H1 (cell line): ENCODE data around the gene NEU4. TPM values are rescaled to one million over a fixed set of nuclear protein-coding genes. Genes with fewer than 3 reads are reported as not detected.

Experiments used
- CTCF ChIA-PET: fragments of 300-600 bp; sonication (Branson Sonifier 250); formaldehyde crosslinking; loops from one replicate; lab custom pipeline; 2021; ENCODE audit not compliant: partially characterized antibody; lab: Charles Lee
- POLR2A ChIA-PET: fragments of 300-600 bp; sonication (Branson Sonifier 250); formaldehyde crosslinking; loops from one replicate; lab custom pipeline; 2021; ENCODE audit warnings: inconsistent platforms; ENCODE audit not compliant: partially characterized antibody; lab: Charles Lee
- DNase-seq, 2 experiments: peaks; one replicate each; pipeline versions ENCODE4 v3.0.0 to v3.0.0-alpha.2; 2010 to 2022; ENCODE audit warnings: low spot score in 2 of 2, low read depth in 1 of 2, mixed read lengths in 1 of 2
- FAIRE-seq: peaks from 2 replicates; lab custom pipeline; 2011; peaks lifted over from hg19 to GRCh38; lab: Jason Lieb, UNC
- H2AFZ ChIP-seq: 2 replicates; pipeline ENCODE4 v1.8.1; 2012; ENCODE audit warnings: low read length, inconsistent platforms
- H2AK5ac ChIP-seq: 2 replicates; pipeline ENCODE4 v1.6.1; 2013; ENCODE audit warnings: low read depth, low read length
- H2BK120ac ChIP-seq: replicated peaks from 2 replicates; pipeline ENCODE3; 2013; ENCODE audit warnings: low read depth, low read length, inconsistent platforms
- H2BK12ac ChIP-seq: 2 replicates; pipeline ENCODE4 v1.6.1; 2013; ENCODE audit warnings: low read depth, low read length
- H2BK15ac ChIP-seq: 2 replicates; pipeline ENCODE4 v1.6.1; 2013; ENCODE audit warnings: low read length
- H2BK20ac ChIP-seq: 2 replicates; pipeline ENCODE4 v1.6.1; 2013; ENCODE audit warnings: low read length
- H2BK5ac ChIP-seq: 2 replicates; pipeline ENCODE4 v1.6.1; 2013; ENCODE audit warnings: low read depth, low read length
- H3K14ac ChIP-seq: 2 replicates; pipeline ENCODE4 v1.6.1; 2013; ENCODE audit warnings: inconsistent platforms; ENCODE audit not compliant: insufficient read length
- H3K18ac ChIP-seq: 2 replicates; pipeline ENCODE4 v1.6.1; 2013; ENCODE audit warnings: low read length; ENCODE audit errors: extremely low read depth
- H3K23ac ChIP-seq: 2 replicates; pipeline ENCODE4 v1.6.1; 2013; ENCODE audit warnings: inconsistent platforms; ENCODE audit not compliant: insufficient read length
- H3K23me2 ChIP-seq: 2 replicates; pipeline ENCODE4 v1.6.1; 2013; ENCODE audit warnings: low read depth, low read length
- H3K27ac ChIP-seq: 2 replicates; pipeline ENCODE4 v1.6.1; 2011; ENCODE audit warnings: low read depth, low read length, inconsistent platforms
- H3K27me3 ChIP-seq, 4 experiments: replicated peaks in 1 of 4; 1 replicate in 1 of 4; 2 replicates in 3 of 4; pipeline versions ENCODE4 v1.6.1 to v1.8.1; 2011 to 2013; ENCODE audit warnings: low read length in 3 of 4, mild to moderate bottlenecking in 3 of 4, inconsistent platforms in 2 of 4, mixed read lengths in 2 of 4, moderate library complexity in 1 of 4; ENCODE audit not compliant: control insufficient read depth in 3 of 4, insufficient read depth in 3 of 4; ENCODE audit errors: extremely low read depth in 1 of 4
- H3K36me3 ChIP-seq, 4 experiments: 2 replicates each; pipeline versions ENCODE4 v1.6.1 to v1.8.1; 2011 to 2013; ENCODE audit warnings: mild to moderate bottlenecking in 4 of 4, low read length in 3 of 4, moderate library complexity in 2 of 4, control low read depth in 1 of 4, inconsistent platforms in 1 of 4; ENCODE audit not compliant: insufficient read depth in 4 of 4, control insufficient read depth in 2 of 4
- H3K4ac ChIP-seq: replicated peaks from 2 replicates; pipeline ENCODE3; 2013; ENCODE audit warnings: low read length, low read depth, mixed read lengths, inconsistent platforms; ENCODE audit not compliant: insufficient read length
- H3K4me1 ChIP-seq, 4 experiments: replicated peaks in 1 of 4; 1 replicate in 1 of 4; 2 replicates in 3 of 4; pipeline versions ENCODE4 v1.6.1 to v1.8.1; 2011 to 2013; ENCODE audit warnings: low read length in 3 of 4, inconsistent platforms in 2 of 4, mixed read lengths in 1 of 4; ENCODE audit not compliant: insufficient read depth in 4 of 4, control insufficient read depth in 3 of 4
- H3K4me2 ChIP-seq, 2 experiments: 2 replicates each; pipeline versions ENCODE4 v1.6.1 to v1.8.1; 2011 to 2013; ENCODE audit warnings: low read depth in 2 of 2, low read length in 2 of 2, control low read depth in 1 of 2, inconsistent platforms in 1 of 2, mild to moderate bottlenecking in 1 of 2; ENCODE audit not compliant: insufficient read depth in 1 of 2
- H3K4me3 ChIP-seq, 4 experiments: fragments of 200-600, 300-600 bp in 1 of 4; sonication (generic), shearing (Covaris generic), sonication (Bioruptor Twin) in 1 of 4; 2 replicates each; pipeline versions ENCODE4 v1.5.1 to v1.8.1; 2011 to 2016; ENCODE audit warnings: low read length in 4 of 4, low read depth in 3 of 4, control low read depth in 2 of 4, inconsistent platforms in 2 of 4, mild to moderate bottlenecking in 2 of 4, mixed read lengths in 1 of 4, moderate library complexity in 1 of 4; ENCODE audit not compliant: insufficient read depth in 2 of 4; ENCODE audit errors: extremely low read depth in 1 of 4
- H3K56ac ChIP-seq: replicated peaks from 2 replicates; pipeline ENCODE3; 2013; ENCODE audit warnings: low read depth, mild to moderate bottlenecking, mixed read lengths, low read length, inconsistent platforms; ENCODE audit not compliant: insufficient read length
- H3K79me1 ChIP-seq: 2 replicates; pipeline ENCODE4 v1.6.1; 2013; ENCODE audit warnings: low read depth, low read length, control low read depth
- H3K79me2 ChIP-seq, 2 experiments: 2 replicates each; pipeline versions ENCODE4 v1.6.1 to v1.8.1; 2012 to 2013; ENCODE audit warnings: low read length in 2 of 2, mild to moderate bottlenecking in 2 of 2, inconsistent platforms in 1 of 2; ENCODE audit not compliant: insufficient read depth in 2 of 2, control insufficient read depth in 1 of 2
- H3K9ac ChIP-seq, 4 experiments: replicated peaks in 1 of 4; 1 replicate in 1 of 4; 2 replicates in 3 of 4; pipeline versions ENCODE4 v1.6.1 to v1.8.1; 2011 to 2013; ENCODE audit warnings: low read depth in 3 of 4, low read length in 3 of 4, control low read depth in 2 of 4, mild to moderate bottlenecking in 2 of 4, moderate library complexity in 2 of 4, inconsistent platforms in 1 of 4; ENCODE audit errors: extremely low read depth in 1 of 4
- H3K9me3 ChIP-seq, 2 experiments: 2 replicates each; pipeline versions ENCODE4 v1.6.1 to v1.8.1; 2012 to 2013; ENCODE audit warnings: mild to moderate bottlenecking in 2 of 2, moderate library complexity in 2 of 2, control low read depth in 1 of 2, inconsistent platforms in 1 of 2, low read depth in 1 of 2, low read length in 1 of 2, mixed read lengths in 1 of 2; ENCODE audit not compliant: insufficient read depth in 2 of 2
- H4K20me1 ChIP-seq, 2 experiments: replicated peaks in 1 of 2; 2 replicates each; pipeline versions ENCODE3 to v1.8.1; 2011 to 2013; ENCODE audit warnings: inconsistent platforms in 2 of 2, low read length in 2 of 2, mild to moderate bottlenecking in 1 of 2; ENCODE audit not compliant: insufficient read depth in 2 of 2, control insufficient read depth in 1 of 2
- H4K5ac ChIP-seq: 2 replicates; pipeline ENCODE4 v1.6.1; 2013; ENCODE audit warnings: low read length, low read depth, mixed read lengths, inconsistent platforms; ENCODE audit not compliant: insufficient read length
- H4K8ac ChIP-seq: 2 replicates; pipeline ENCODE4 v1.8.0; 2013; ENCODE audit warnings: mild to moderate bottlenecking, moderate library complexity, low read length, inconsistent platforms; ENCODE audit not compliant: insufficient read depth; ENCODE audit errors: extremely low read depth
- H4K91ac ChIP-seq: replicated peaks from 2 replicates; pipeline ENCODE3; 2013; ENCODE audit warnings: low read length, mixed read lengths, inconsistent platforms; ENCODE audit not compliant: insufficient read length
- BCL11A ChIP-seq, 2 experiments: IDR thresholded peaks; one replicate each; pipeline ENCODE4 v1.6.1; 2011; ENCODE audit warnings: low read depth in 2 of 2, low read length in 2 of 2, mild to moderate bottlenecking in 2 of 2
- CBX5 ChIP-seq: fragments of 300-800, 300-1000 bp; sonication (generic); IDR thresholded peaks from 2 replicates; pipeline ENCODE4 v1.7.1; 2016; ENCODE audit warnings: antibody characterized with exemption, low read length, low read depth
- CREB1 ChIP-seq: IDR thresholded peaks from 2 replicates; pipeline ENCODE4 v1.6.1; 2012; ENCODE audit warnings: inconsistent platforms
- SIRT6 ChIP-seq: IDR thresholded peaks from one replicate; pipeline ENCODE4 v1.7.1; 2012; ENCODE audit warnings: low read length, inconsistent platforms
- SP1 ChIP-seq: IDR thresholded peaks from 2 replicates; pipeline ENCODE4 v1.6.1; 2011; ENCODE audit warnings: low read depth, low read length
- SP4 ChIP-seq: IDR thresholded peaks from 2 replicates; pipeline ENCODE4 v1.6.1; 2012; ENCODE audit warnings: low read length, inconsistent platforms
- SRF ChIP-seq: IDR thresholded peaks from 2 replicates; pipeline ENCODE4 v1.6.1; 2011; ENCODE audit warnings: mild to moderate bottlenecking, low read depth, low read length, moderate library complexity
- WGBS, 2 experiments: shearing (Covaris generic) in 1 of 2; methylation state at CpG; one replicate each; pipeline versions ENCODE4 v1.1.6 to v1.1.7; 2013 to 2015; ENCODE audit warnings: low lambda C conversion rate in 2 of 2, mixed read lengths in 2 of 2, inconsistent platforms in 1 of 2, low coverage in 1 of 2, missing lambda C conversion rate in 1 of 2; ENCODE audit not compliant: insufficient replicate concordance in 2 of 2, insufficient coverage in 1 of 2, insufficient read length in 1 of 2; ENCODE audit errors: extremely low coverage in 1 of 2, missing lambda C conversion rate in 1 of 2; 5-methylcytosine and 5-hydroxymethylcytosine counted together
- polyA plus RNA-seq, 7 experiments: library from polyadenylated mRNA; depleted of rRNA in 3 of 7; stranded (reverse) in 5 of 7; unstranded in 2 of 7; fragments of >200 nt in 5 of 7; fragments of 200-250 nt in 2 of 7; gene quantifications; 1 replicate in 5 of 7; 2 replicates in 1 of 7; 4 replicates in 1 of 7; pipeline versions ENCODE4 v1.2.1 to v1.2.3, GENCODE V29; 2011 to 2013; ENCODE audit warnings: missing spikeins in 2 of 7, mixed read lengths in 2 of 7
- total RNA-seq: library from RNA; stranded (reverse); fragmentation: NEBNext Ultra II Directional; extraction: Animal tissue kit (Norgen Biotek cat#: 25700); gene quantifications from 2 replicates; pipeline ENCODE4 v1.2.1, GENCODE V29; 2021

The NEU4 gene
- total and polyA plus RNA-seq, 2 of the 8 experiments (the other 6 are each of a cell fraction or from before 2014, with no cell fraction given) = 0.32 to 0.50 TPM

DNA sequence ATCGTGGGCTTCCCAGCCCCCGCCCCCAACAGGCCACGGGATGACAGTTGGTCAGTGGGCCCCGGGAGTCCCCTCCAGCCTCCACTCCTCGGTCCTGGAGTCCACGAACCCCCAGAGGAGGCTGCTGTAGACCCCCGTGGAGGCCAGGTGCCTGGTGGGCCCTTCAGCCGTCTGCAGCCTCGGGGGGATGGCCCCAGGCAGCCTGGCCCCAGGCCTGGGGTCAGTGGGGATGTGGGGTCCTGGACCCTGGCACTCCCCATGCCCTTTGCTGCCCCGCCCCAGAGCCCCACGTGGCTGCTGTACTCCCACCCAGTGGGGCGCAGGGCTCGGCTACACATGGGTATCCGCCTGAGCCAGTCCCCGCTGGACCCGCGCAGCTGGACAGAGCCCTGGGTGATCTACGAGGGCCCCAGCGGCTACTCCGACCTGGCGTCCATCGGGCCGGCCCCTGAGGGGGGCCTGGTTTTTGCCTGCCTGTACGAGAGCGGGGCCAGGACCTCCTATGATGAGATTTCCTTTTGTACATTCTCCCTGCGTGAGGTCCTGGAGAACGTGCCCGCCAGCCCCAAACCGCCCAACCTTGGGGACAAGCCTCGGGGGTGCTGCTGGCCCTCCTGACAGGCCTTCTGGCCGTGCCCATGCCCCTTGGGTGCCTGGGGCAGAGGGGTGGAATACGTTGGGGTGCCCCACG, 7.6 kb downstream of the NEU4 start:
- DNase-seq (no peak), FAIRE-seq (no peak)
- Histone ChIP-seq H4K5ac (no peak overlapping the region), H2BK15ac (no peak overlapping the region), H2AFZ (no peak overlapping the region), H3K4me3 (no peak overlapping the region), H3K27me3 (no peaks in the 10 kb centered on the region), H3K4me1 (peaks cover 0 to 5% (median 0%) of the 10 kb centered on the region in 4 experiments; a peak in 2 of 7 replicates), H2BK12ac (no peak overlapping the region), H3K79me2 (no peaks in the 10 kb centered on the region), H3K27ac (no peak overlapping the region), H3K23ac (no peak overlapping the region), H3K4me2 (no peak overlapping the region), H4K8ac (peak overlapping the region; percentile 83), H4K91ac (no peak overlapping the region), H3K79me1 (no peaks in the 10 kb centered on the region), H3K9ac (no peak overlapping the region), H2BK120ac (no peak overlapping the region), H3K4ac (no peak overlapping the region), H2BK5ac (no peak overlapping the region; the same call in 1 of the 2 replicates), H2BK20ac (no peak overlapping the region), H3K14ac (no peak overlapping the region), H3K23me2 (no peaks in the 10 kb centered on the region), H3K18ac (no peak overlapping the region), H3K36me3 (no peaks in the 10 kb centered on the region), H3K9me3 (no peaks in the 10 kb centered on the region), H2AK5ac (no peak overlapping the region), H4K20me1 (no peaks in the 10 kb centered on the region), H3K56ac (no peak overlapping the region)
- ChIA-PET CTCF (interaction anchor here (0.7 to 1.3 kb wide), 2 partner anchors 37 to 82 kb away, joined by 3 read pairs; no protein-coding TSS in a partner anchor), POLR2A (no interaction called here)
- TF ChIP-seq CBX5 (no peak), CREB1 (no peak), BCL11A (IDR thresholded peaks at IDR 0.05; ENCODE audit: low read depth in 2 of 2, low read length in 2 of 2) (no peak), SIRT6 (no peak), SRF (no peak), SP1 (no peak), SP4 (no peak)
- 92% methylated on average over 31 of the region's 33 CpGs; no CpG with 5 or more reads in 1 of the 2 experiments for WGBS, 2 experiments
